NCI-H1694 (cell line): Measurements from ENCODE around the gene MGMT.

ENCODE experiments used
- DNase-seq: peaks from one replicate; lab custom pipeline; 2025; lab: John Stamatoyannopoulos, UW

MGMT gene

DNA sequence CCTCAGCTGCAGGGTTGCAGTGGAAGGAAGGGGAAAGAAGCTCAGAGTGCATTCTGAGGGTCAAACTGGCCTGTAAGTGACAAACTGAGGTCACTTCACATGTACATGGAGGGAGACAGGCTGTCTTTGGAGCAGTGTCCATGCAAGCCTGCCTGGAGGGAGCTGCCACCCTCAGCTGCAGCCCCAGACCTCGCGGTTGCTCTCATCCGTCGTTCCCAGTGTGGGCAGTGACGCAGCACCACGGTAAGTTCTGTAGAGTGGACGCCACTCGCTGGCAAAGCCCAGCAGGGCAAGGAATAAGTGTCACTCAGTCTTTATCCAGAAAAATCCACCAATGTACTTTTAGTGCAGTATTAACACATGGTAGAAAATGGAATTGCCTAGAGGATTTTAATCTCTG, 225.7 kb downstream of the MGMT start:
- no peak for DNase-seq

DNA sequence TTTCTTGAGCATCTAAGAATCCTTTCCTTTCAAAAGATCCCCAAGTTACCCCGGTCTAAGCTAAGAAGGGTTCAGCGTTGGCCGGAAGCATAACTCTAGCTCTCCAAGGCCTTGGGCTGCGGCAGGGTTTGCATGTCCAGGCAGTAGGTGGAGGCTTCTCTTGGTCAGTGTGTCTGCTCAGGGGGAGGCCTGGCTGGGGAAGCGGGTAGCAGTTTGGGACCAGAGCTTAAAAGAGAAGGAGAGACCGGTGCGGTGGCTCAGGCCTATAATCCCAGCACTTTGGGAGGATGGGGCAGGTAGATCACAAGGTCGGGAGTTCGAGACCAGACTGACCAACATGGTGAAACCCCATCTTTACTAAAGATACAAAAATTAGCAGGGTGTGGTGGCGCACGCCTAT, 226.3 kb downstream of the MGMT start:
- DNase-seq: no peak

DNA sequence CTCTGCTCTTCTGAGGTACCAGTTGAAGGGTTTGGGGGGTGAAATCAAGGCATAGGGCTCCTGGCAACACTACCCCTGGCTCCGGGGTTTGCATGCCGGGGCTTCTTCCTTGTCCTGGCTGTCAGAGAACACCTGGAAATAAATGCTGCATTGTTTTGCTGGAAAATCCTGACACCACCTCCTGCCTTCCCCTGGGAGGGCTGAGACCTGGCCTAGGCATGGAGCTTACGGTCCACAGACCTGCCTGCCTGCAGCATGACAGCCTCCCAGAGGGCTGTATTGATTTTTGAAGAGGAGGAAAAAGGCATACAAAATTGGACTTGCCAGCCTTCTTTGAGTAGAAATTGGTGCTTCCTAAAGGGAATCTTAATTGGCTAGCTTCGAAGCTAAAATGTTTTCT, 227.1 kb downstream of the MGMT start:
- no peak for DNase-seq

DNA sequence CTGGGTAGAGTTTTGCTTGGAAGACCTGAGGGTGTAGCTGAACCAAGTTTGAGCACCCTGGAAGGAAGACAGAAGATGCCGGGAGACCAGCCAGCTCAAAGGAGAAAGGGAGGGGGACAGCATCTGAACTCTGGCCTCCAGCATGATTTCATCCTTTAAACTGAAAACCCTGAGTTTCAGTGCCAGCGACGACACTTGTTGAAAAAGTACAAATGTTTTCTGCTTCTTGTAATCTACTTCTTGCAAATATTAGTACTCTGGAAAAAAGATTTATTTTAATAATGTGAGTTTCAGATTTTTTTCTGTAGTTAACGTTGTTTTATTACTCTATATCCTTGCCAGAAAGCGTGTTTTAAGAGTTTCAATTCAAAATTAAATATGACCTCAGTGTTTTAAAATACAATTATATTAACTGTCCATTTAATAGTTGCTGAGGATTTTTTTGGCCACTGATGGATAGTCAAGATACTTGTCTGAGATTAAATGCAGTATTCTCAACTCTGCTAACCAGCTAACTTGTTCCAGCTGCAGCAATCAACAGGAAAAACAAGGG, 227.7 kb downstream of the MGMT start:
- DNase-seq: no peak

DNA sequence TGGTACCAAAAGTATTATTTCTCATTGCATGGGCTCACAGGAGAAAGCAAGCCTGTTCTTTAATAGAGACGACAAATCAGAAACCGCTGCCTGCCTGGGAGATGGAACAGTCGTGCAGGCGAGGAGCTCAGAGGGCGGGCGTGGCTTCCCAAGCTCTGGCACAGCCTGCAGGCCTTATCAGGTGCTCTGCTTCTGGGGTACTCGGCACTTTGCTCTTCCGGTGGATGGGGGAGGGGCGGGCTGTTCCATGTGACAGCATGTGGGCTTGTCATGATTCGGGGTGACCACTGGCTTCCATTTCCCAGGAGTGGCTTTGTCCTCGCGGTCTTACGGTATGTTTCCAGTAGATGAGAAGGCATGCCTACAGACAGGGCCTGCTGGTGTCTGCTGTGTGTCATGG, 228.6 kb downstream of the MGMT start:
- no peak for DNase-seq

DNA sequence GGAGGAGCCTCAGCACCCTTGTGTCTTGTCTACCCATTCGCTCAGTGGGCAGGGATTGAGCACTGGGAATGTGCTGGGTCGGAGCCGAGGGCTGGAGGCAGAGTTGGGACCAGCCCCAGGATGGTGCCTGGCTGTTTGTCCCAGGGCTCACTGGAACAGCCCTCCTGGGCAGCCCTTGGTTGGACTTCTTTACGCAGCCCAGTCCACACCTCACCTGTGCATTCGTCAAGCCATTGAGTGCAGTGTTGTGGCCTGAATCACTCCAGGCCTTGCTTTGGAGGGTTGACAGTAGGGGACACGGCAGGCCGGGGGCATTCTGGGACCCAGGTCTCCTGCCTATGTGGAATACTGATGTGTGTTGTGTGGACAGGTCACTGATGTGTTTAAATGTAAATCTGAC, 229.6 kb downstream of the MGMT start:
- DNase-seq: no peak

DNA sequence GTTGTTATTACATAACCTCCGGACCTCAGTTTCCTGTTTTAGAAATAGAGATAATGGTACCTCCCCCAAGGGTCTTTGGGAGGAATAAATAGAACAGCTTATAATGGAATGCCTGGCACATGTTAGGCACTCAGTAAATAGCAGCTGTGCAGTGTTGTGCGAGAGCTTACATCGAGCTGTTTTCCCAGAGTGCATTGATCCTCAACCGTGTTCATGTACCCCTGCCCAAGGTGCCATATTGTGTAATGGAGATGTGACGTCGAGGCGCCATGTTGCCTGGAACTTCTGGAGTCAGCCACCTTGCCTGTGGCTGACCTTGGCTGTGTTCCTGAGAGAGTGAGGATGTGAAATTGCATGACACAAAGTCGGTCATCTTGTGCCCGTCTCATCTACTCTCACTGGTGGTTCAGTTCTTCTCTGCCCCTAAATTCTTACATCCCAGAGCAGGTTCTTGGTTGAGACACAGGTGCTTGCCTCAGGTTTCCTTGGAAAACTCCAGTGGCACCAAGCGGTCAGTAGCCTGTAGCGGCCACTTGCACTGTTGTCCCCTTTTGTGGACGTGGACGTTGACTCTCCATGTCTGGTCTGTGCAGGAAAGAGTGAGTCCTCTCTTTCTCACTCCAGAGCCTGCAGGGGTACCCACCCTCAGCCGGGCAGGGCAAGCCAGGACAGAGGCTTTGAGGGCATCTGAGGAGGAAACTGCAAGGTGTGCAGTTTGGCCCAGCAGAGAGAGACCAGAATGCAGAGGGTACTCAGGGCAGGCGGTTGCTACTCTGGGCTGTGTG, 230.6 kb downstream of the MGMT start:
- DNase-seq: no peak

DNA sequence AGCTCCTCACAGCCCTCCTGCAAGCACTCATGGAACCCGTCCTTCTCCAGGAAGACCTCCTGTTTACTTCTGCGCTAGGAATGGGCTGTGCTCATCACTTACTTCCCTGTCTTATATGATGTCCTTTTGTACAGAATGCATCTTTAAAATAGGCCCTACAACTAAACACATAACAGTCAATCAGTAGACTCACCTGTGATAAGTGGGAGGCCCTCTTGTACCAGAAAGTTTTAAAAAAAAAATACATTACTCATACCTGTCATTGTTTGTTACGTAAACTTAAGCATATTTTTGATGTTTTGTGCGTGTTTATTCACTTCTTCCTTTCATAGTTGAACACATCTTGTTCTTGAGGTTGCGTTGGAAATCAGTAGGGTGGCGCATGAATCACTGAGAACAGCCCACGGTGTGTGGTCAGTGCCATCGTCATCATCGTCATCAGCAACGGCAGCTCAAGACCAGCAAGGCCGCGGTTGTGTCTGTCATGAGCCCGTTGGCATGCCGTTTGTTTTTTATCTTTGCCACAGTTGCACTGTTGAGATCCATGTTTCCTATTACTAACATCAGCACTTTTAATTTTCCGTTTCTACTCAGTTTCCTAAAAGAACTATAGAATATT, 232.8 kb downstream of the MGMT start:
- no peak for DNase-seq

DNA sequence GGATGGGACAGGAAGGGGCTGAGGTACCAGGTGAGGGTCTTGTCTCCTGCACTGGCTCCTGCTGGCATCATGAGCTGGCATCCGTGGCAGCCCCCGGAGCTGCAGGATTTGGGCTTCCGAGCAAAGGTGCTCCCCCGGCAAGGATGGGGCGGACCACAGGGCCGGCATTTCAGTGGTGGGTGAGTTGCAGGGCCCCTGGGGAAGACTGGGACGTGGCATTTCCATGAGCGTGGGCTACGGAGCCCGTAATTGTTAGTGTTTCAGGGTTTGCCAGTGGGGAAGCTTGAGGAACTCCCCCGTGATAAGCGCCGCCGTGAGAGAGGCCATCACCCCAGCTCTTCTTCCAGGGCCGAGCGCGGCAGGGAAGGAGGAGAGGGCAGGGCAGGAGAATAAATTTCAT, 235.6 kb downstream of the MGMT start:
- no peak for DNase-seq

DNA sequence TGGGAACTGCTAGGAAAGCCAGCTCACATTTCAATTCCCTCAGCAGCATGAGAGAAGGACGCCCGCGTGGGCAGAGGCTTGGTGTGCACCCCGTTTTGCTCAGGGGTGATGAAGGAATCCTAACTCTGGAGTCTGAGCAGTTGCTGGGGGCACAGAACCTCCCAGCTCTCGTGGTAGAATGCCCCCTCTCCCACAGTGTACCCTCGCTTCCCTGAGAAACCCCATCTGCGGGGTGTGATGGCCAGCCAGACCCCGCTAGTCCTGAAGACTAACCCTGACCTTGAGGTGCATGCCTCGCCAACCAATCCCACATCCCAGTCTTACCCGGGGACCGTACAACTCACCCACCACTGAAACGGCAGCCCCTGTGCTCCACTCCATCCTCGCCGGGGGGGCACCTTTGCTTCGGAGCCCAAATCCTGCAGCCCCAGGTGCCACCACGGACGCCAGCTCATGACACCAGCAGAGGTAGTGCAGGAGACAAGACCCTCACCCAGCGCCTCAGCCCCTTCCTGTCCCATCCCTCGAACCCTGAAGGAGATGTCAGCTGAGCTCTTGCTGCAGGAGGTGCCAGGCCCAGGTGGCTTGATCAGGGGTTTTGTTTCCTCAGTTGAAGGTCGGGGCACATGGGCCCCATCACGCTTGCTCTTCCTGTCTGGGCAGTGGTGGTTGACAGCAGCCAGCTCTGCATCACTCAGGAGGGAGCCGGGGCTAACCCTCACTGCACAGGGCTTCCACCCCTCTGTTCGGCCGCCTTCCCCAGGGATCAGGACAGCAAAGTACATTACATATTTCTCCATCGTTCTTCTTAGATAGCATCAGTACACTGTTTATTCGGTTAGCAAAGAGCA, 236.5 kb downstream of the MGMT start:
- DNase-seq: no peak

DNA sequence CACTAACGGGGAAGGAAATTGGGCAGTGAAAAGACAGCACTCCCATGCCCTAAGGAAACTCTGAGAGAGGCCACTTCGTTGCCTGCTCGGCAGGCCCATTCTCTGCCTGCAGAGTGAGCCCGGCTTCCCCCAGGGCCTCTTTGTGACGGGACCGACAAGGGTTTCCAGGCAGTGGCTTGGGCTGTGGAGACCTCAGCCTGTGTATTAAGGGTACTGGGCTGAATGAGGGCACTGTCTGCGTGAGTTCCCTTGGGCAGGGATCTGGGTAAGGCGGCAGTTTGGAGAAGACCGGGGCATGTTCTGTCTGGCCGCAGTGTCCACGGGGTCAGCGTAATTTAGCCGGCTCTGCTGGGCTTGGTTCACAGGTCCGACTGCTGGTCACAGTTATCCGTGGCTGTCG, 237.2 kb downstream of the MGMT start:
- no peak for DNase-seq

DNA sequence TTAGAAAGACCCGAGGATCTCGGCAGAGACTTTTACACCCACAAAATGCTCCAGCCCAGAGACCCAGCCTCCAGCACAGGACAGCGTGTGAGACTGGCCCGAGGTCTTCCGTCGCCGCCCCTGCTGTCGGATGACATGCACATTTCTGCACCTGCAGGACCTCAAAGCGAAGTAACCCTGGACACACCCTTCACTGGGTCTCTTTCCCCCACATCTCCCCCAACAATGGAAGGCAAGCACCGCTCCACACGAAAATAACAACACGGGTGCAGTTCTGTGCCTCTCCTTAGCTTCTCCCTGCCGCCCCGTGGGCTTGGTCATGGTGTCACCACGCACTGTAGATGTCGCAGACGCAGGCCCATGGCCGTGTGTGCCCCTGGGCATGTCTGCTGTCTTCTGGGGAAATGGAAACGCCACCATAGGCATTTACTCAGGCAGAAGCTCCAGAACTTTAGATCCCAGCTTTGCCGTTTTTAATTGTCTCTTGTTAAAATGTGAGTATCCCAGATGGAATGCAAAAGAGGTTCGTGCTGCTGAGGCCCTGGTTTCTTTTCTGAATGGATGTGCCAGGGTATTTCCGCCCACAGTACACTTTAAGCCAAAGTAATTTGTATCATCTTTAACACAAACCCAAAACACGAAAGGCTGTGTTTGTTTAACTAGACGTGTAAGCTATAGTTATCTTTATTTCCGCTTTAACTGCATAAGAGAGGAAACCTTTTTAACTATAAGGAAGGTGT, 237.9 kb downstream of the MGMT start:
- no peak for DNase-seq

DNA sequence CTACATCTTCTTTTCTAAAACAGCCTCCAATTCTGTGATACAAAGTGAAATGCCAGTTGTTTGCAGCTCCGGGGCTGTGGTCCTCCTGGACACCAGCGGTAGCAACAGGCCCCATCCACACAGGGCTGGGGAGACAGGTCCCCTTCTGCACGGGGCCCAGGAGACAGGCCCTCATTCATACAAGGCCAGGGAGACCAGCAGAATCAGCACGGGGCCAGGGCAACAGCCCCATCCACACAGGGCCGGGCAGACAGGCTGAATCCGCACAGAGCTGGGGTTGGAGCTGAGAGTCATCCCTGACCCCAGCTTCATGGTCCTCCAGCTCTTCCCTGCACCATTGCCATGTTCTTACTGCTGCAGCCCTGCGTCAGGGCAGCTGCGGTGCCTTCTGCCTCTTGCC, 238.6 kb downstream of the MGMT start:
- no peak for DNase-seq

DNA sequence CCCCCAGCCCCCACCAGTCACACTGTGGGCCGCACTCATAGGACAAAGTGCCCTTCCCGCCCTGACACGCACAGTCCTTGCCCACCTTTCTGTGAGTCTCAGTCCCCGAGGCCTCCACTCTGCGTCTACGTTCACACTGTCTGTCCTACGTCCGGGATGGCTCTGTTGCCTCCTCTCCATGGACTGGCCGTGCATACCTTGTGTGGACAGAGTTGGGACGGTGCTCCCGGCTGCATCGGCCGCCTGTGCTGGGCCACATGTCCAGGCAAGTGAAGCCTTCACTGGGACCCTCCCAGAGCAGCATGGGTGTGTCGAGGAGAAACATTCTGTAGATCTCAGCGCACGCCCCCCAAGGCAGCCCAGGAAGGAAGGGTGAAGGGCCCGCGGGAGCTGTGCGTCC, 239.0 kb downstream of the MGMT start:
- DNase-seq: no peak

DNA sequence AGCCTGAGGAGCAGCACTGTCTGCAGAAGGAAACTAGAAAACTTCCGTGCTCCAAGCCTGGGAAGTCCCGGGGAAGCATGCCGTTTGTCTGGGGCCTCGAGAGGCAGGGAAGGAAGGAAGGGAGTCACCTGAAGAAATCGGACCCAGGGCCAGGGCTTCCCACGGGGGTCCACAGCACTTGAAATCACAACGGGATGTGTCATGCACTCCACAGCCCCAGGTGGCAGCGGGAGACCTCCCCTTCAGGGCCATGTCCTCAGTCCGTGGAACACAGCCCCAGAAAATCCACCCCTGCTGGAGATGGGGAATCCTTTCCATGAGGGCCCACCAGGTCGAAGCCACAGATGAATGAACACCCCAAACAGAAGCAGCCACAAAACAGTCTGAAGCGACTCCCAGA, 239.5 kb downstream of the MGMT start:
- no peak for DNase-seq

DNA sequence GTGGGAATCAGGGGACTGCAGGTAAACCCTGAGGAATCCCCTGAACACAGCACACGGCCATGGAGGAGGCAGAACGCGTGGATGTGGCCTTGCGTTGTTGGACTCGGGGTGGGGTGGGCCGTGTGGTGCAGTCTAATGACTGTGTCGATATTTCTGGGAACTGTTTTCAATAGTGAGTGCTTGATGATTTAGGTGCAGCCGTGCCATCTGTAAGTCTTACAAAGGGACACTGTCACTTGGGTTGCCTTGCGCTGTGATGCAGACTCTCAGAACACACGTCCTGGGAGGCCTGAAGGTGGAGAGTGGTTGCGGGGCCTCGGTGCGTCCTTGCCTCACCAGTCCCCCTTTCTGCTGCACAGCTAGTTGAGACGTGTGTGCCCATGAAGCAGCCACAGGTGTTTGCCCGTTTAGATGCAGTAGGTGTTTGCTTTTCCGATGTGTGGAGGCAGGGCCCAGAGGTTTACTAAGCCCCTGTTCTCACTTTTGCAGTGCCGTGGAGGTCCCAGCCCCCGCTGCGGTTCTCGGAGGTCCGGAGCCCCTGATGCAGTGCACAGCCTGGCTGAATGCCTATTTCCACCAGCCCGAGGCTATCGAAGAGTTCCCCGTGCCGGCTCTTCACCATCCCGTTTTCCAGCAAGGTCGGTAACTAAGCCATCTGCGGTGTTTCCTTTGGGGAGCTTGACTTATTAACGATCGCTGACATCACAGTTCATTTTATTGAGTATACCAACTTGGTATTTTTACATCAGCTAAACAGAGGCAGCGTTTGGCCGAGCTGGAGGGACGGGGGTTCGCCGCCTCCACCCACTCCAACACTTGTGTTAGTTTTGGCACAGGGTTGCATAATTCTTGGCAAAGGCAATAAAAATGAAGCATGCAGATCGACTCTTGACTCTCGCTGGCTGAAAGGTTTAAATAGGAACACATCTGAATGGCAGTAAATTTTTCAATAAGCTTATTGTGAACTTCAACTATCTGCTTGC, 240.7 kb downstream of the MGMT start:
- no peak for DNase-seq

DNA sequence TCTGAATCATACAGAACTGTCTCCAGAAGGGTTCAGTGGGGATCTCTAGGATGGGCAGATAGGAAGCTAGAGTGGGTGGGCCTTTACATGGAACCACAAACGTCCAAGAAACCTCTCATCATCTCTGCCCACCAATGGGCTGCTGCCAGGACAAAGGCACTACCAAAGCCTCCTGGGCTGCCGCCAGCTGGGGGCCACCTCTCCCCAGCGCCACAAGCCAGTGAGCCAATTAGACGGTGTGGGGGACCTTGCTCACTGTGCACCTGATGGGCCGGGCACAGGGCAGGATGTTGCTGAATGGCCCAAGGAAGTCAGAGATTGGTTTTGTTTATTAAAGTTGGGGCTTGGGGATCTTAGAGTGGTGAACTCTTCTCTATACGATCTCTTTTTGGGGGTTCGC, 242.1 kb downstream of the MGMT start:
- no peak for DNase-seq

DNA sequence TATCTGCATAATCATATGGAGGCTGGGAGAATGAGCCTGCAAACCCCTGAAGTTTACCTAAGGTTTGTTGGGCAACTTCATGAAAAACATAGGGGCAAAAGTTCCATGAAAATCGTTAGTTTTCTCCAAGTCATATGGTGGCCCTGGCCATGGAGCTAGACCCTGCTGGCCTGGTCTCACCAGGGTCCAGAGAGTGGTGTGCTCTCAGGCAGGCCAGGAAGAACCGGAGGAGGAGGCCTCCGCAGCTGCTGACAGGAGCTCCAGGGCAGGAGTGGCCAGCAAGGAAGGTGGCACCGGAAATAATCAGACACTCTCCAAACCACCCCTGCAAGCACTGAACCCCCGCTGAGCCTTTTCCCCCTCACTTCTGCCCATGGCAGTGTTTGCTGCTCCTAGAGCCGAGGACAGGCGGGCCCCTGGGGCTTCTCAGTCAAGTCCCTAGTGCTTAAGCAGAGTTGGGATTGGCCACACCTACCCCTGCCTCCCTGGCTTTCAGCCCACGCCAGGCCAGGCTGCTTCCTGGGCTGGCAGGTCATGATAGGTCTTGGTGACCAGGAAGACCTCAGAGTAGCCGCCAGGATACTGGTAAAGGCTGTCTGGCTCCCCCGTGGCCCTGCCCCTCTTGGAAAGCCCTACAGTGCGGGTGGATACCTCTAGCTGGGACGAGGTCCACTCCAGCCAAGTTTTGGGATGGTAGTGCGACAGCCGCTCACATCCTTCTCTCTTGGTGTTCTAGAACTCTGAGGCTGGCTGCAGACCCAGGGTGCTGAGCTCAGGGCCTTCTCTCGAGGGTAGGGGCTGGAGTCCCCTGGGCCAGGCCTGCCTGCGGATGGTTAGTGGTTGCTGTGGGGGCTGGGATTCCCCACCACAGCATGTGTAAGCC, 242.8 kb downstream of the MGMT start:
- DNase-seq: no peak

DNA sequence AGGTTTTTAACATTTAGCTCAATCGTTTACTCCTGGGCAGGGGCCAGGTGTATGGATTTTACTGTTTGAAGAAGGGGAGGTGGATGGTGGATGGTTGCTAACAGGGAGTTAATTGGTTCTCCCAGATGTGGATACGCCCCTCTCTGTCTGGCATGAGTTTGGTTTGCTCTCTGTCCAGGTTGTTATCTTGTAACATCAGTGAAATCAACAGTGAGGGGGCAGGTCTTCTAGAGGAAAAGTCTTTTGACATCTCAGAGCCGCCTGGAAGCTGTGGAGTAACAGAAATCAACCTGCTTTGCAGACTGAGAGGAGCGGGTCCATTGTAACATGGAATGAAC, 243.4 kb downstream of the MGMT start:
- DNase-seq: no peak

DNA sequence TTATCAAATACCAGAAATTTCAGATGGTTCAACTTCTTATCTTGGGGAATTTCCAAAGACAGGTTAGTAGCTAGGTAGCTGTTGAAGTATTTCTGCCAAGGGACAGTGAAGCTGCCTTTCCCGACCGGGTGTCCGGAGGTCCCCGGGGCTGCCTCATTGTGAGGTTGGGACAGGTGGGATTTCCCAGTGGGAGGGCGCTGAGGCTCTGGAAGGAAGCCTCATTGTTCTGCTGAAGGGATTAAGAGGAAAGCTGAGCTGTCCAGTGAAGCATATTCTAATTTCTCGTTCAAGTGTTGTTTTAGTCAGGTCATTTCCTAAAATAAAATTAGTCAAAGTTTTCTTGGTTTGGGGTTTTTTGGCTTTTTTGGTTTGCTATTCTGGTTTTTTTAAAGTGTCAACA, 244.2 kb downstream of the MGMT start:
- no peak for DNase-seq
